SKM-1 treated with dmso at 0.1 percent for 144 hours (cell line): Measurements from ENCODE around the gene RAC2.
"Not testable (repeated sequence)": the region's sequence is repeated elsewhere in the genome, so short reads cannot be mapped to it uniquely, and the experiment has no call there.

Source experiments
- DNase-seq: peaks from one replicate; lab custom pipeline; 2025; ENCODE audit not compliant: unreplicated experiment; lab: John Stamatoyannopoulos, UW

Gene RAC2

GRCh38 chr22:37206841-37207821 lies 36.9 kb downstream of the RAC2 start:
- DNase-seq, result no peak

DNA sequence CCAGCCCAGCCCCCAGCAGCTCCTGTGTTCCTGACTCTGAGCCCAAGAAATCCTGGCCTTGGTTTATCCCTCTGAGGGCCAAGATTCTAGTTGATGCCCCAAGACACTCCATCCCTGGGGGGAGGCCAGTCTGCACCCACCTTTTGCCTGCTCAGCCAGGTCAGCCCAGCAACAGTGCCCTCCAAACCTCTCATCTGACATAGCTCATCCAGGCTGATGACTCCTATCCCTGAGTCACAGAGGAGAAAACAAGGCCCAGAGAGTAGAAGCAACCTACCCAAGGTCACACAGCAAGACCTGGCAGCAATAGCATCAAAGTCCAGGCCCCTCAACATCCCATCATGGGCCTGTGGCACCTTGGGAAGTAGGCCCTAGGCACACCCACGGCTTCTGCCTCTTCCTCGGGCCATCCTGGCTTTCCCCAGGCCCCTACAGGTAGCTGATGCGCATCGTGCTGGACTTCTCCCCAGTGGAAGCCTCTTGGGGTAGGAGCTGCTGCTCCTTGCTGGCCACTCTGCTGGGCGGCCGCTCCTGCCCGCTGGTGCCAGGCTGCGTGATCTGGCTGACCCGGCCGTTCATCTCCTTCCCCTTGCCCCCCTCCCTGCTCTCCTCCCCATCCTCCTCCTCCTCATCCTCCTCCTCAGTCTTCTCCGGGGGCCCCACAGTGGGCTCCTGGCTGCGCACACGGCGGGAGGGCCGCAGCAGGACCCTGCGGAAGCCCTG lies 37.8 kb downstream of the RAC2 start:
- DNase-seq, result no peak

DNA sequence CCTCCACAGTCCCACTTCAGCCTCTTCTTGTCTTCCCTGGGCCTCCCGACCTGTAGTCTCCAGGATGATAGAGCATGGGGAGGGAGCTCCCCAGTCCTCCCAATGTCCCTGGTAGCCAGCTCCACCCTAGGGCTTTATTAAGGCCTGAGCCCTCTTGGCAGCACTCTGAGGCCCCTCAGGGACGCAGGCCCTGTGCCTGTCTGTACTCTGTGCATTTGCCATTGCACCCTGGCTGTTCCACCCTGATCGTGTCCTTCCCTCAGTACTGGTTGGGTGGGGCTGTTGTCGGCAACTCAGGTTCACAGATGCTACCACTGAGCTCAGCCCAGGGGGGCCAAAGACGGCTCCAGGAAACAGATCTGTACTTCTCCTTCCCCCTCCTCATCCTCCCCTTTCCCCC lies 39.0 kb downstream of the RAC2 start:
- peak; percentile 13 for DNase-seq

DNA sequence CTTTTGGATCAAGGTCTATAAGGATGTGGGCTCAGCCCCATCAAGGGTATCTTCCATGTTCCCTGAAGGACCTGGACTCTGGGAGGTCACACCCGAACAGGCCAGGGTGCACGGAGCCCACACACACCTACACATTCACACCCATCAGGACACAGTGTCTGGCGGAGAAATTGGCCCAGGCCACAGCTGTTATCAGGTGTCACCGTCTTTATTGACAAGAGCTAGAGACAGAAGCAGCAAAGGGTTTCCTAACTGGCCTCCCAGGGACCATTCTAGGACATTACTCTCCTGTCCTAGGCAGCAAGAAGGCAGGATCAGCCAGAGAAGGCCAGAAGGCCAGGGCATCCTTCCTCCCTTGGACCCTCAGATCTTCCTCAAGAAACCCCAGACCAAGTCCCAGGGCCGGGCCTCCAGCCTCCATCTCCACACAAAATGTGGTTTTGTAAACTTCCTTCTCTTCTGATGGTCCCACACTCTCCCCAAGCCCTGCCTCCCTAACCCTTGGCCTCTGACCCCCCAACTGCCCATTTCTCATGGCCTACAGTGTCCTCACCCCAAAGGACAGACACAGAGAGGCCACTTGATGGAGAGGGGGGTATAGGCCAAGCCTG lies 39.9 kb downstream of the RAC2 start:
- no peak for DNase-seq

- no peak for DNase-seq
Observed at GRCh38 chr22:37203354-37204044, 40.6 kb downstream of the RAC2 start.

DNA sequence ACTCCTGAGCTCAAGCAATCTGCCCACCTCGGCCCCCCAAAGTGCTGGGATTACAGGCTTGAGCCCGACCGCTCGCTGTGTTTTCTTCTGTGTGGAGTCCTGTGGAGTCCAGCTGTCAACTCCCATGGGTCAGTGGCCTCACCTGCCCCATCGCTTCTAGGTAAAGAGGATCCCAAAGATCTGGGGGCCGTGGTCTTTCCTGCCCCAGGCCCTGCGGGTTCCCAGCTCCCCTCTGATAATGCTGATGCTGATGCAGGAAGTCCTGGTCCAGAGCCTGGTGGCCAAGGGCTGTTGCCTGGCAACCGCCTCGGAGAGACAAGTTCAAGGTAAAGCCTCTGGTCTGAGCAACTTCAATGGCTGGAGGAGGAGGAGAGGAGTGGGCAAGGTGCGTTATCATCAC lies 41.4 kb downstream of the RAC2 start:
- no peak for DNase-seq

GRCh38 chr22:37202001-37202555 lies 42.0 kb downstream of the RAC2 start:
- DNase-seq, result no peak

DNA sequence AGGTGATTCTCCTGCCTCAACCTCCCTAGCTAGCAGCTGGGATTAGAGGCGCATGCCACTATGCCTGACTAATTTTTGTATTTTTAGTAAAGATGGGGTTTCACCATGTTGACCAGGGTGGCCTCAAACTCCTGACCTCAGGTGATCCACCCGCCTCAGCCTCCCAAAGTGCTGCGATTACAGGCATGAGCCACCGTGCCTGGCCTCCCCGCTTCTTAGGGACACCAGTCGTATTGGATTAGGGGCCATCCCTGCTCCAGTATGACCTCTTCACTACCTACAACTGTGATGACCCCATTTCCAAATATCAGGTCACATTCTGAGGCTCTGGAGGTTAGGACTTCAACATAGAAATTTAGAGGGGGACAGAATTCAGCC lies 42.6 kb downstream of the RAC2 start:
- not testable (repeated sequence) for DNase-seq

DNA sequence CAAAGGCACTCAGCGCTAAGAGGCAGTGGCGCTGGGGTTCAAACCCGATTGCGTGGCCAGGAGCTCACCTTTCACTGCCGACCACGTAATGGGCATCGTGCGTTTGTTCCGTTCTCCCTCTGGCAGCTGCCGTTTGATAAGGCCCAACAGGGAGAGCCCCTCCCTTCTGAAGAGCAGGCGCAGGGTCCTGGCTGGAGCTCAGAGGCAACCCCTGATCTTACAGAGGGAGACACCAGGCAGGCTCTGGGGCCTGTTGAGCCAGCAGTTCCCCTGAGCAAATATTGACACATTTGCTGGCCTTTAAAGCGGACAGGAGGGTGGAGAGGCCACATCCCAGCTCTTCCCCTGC lies 44.3 kb downstream of the RAC2 start:
- DNase-seq, result no peak

- DNase-seq, result peak; percentile 96
Observed at GRCh38 chr22:37199103-37199759, 44.8 kb downstream of the RAC2 start.

DNA sequence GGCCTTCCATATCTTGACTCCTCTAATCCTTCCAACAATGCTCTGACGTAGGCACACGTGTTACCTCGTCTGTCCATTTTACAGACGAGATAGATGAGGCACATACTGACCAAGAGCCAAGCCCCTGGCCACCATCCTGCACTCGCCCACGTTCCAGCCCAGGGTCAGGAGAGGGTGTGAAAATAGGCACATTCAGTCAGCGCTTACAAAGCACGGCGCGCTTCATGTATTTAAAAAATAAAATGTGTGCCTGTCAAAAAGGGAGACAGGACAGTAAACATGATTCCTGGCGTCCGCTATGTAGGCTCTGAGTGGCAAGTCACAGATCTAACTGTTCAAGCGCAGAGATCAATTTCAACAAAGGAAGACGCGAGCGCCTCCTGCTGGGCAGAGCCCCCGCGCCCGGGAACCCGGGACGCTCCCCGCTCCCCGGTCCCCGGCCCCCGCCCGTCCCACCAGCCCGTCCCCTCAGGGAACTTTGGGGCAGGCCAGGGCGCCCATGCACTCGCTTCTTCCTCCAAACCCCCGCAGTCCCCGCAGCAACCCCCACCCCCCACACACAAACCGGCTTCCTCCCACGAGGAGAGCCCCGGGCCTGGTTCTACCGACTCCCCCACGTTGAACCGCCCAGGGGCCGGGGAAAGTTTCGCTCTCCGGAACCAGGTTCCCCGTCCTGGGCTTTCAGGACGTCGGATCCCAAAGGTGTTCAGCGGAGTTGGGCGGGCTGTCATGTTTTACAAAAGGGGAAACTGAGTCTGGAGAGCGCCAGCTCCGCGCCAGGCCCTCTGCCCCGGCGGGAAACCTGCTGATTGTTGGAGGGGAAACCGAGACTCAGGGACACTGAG lies 45.6 kb downstream of the RAC2 start:
- peak; percentile 79 for DNase-seq

GRCh38 chr22:37197451-37198257 lies 46.4 kb downstream of the RAC2 start:
- DNase-seq, result no peak

- no peak for DNase-seq
Observed at GRCh38 chr22:37196539-37197450, 47.3 kb downstream of the RAC2 start.

DNA sequence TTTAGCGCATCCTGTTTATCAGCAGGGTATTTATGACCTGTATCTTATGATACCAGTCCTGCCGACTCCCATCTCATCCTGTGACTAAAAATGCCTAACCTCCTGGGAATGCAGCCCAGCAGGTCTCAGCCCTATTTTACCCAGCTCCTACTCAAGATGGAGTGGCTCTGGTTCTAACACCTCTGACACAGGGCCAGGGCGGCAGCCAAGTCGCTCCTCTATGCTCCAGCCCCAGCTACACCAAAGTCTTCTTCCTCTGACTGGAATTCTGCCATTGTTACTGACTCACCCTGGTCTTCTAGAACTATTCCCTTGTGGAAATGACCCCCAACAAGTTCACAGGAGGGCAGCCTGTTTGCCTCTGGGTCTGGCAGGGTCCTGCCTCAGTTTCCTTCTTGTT lies 48.1 kb downstream of the RAC2 start:
- DNase-seq, result peak; percentile 64

- DNase-seq, result no peak
Observed at GRCh38 chr22:37194750-37195149, 49.3 kb downstream of the RAC2 start.

DNA sequence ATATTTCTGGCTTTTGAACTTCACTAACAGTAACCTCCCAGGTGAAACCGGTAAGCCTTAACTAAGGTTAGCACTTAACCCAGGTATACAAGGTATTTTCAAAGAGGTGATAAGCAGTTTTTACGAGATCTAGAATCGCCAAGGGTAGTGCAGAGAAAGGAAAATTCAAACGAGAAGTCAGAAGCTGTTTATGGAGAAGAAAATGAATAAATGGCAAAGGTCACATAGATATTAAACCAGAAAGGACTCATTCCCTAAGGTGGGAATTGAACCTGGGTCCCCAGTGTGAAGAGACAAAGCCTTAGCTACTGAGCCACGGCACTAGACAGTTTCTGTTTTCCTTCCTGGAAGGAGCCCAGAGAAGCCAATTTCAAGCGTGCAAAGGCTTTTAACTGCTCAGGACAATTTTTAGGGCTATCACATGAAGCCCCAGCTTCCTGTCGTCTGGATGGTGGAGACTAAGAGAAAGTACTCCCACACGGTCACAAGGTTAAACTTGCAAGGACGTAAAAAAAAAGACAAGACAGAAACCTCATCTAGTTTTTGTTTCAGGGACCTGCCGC lies 50.4 kb downstream of the RAC2 start:
- no peak for DNase-seq

DNA sequence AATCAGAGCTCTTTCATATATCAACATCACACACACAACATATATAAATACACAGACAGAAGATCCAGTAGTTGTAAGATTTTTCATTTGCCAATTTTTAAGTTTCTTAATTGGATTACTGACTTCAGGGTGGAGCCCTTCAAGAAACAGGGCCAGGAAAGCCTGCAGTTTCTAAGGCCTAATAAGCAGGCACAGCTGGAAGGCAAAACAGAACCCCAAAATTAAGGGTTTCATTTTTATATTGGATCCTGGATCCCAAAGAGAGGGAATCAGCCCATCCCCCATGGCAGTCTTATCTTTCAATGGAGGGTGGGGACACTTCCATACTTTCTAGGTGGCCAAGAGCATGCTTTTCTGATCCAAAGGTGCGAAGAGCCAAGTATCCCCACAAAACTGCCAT lies 51.3 kb downstream of the RAC2 start:
- DNase-seq, result no peak
